HG03039 (cell line): ENCODE data around the gene GPR158.
"Not testable (repeated sequence)": the region's sequence is repeated elsewhere in the genome, so short reads cannot be mapped to it uniquely, and the experiment has no call there.

Source experiments
- ATAC-seq: cut with Tn5 transposase; IDR thresholded peaks from one replicate; pipeline ENCODE4 v1.9.1; 2021; ENCODE audit warnings: mild to moderate bottlenecking, moderate library complexity; ENCODE audit not compliant: unreplicated experiment

The GPR158 gene

GRCh38 chr10:25174461-25175230, at the start of gene GPR158:
Gene GPR158 (plus strand): TSS chr10:25175001. CDS start chr10:25175421, 420 bp downstream.
- ATAC-seq: no peak

- ATAC-seq: no peak
Measured at GRCh38 chr10:25125201-25125611, 49.6 kb upstream of the GPR158 start.

- ATAC-seq: no peak
Measured at GRCh38 chr10:25129592-25129991, 45.2 kb upstream of the GPR158 start.

- no peak for ATAC-seq
Measured at GRCh38 chr10:25130906-25131305, 43.9 kb upstream of the GPR158 start.

- no peak for ATAC-seq
Measured at GRCh38 chr10:25142116-25142864, 32.5 kb upstream of the GPR158 start.

- ATAC-seq: no peak
Measured at GRCh38 chr10:25157650-25158049, 17.2 kb upstream of the GPR158 start.

GRCh38 chr10:25159591-25159990, 15.2 kb upstream of the GPR158 start:
- no peak for ATAC-seq

- ATAC-seq: no peak
Measured at GRCh38 chr10:25162391-25162790, 12.4 kb upstream of the GPR158 start.

GRCh38 chr10:25163464-25163863, 11.3 kb upstream of the GPR158 start:
- ATAC-seq: not testable (repeated sequence)

- ATAC-seq: no peak
Measured at GRCh38 chr10:25169740-25170139, 5.1 kb upstream of the GPR158 start.

- no peak for ATAC-seq
Measured at GRCh38 chr10:25170627-25171026, 4.2 kb upstream of the GPR158 start.

- no peak for ATAC-seq
Measured at GRCh38 chr10:25175527-25176420, 973 bp downstream of the GPR158 start.

GRCh38 chr10:25176421-25176968, 1.7 kb downstream of the GPR158 start:
- ATAC-seq: no peak

GRCh38 chr10:25177093-25177753, 2.4 kb downstream of the GPR158 start:
- no peak for ATAC-seq

GRCh38 chr10:25177754-25178135, 2.9 kb downstream of the GPR158 start:
- ATAC-seq: no peak

GRCh38 chr10:25178411-25178810, 3.6 kb downstream of the GPR158 start:
- no peak for ATAC-seq

- no peak for ATAC-seq
Measured at GRCh38 chr10:25180801-25181200, 6.0 kb downstream of the GPR158 start.

GRCh38 chr10:25182636-25183035, 7.8 kb downstream of the GPR158 start:
- ATAC-seq: no peak

GRCh38 chr10:25191162-25191895, 16.5 kb downstream of the GPR158 start:
- no peak for ATAC-seq

GRCh38 chr10:25198151-25198550, 23.4 kb downstream of the GPR158 start:
- ATAC-seq: no peak
